IMR-90 (cell line): ENCODE data around the gene SPAG4. TPM values are rescaled to one million over a fixed set of nuclear protein-coding genes. Genes with fewer than 3 reads are reported as not detected.

Experiments used
- ATAC-seq: fragments of 200-7000 bp; cut with Tn5 transposase; 2 replicates; pipeline ENCODE4 v1.9.1; 2020; ENCODE audit warnings: low read depth, mild to moderate bottlenecking, moderate library complexity
- BruUV-seq: library from RNA; stranded (reverse); fragments of 400-500 nt; replicated peaks from 2 replicates; lab custom pipeline; 2021; lab: Mats Ljungman, UMichigan
- CTCF ChIA-PET: fragments of 300-600 bp; formaldehyde crosslinking; extraction: SDS; loops from one replicate; lab custom pipeline; 2021; ENCODE audit warnings: antibody characterized with exemption; lab: Yijun Ruan, JAX
- POLR2A ChIA-PET: fragments of 300-600 bp; sonication (Branson Sonifier 250); formaldehyde crosslinking; loops from one replicate; lab custom pipeline; 2022; ENCODE audit warnings: antibody characterized with exemption; ENCODE audit not compliant: unreplicated experiment; lab: Charles Lee
- DNase-seq: peaks from one replicate; pipeline ENCODE4 v3.0.0; 2013
- H2AFZ ChIP-seq: replicated peaks from 2 replicates; pipeline ENCODE3; 2013; ENCODE audit warnings: low read length, mild to moderate bottlenecking; ENCODE audit not compliant: poor library complexity
- H2AK5ac ChIP-seq: 2 replicates; pipeline ENCODE4 v1.6.1; 2013; ENCODE audit warnings: low read depth, low read length, inconsistent platforms
- H2AK9ac ChIP-seq: replicated peaks from 2 replicates; pipeline ENCODE3; 2013; ENCODE audit warnings: mild to moderate bottlenecking, low read depth, low read length, moderate library complexity; ENCODE audit not compliant: poor library complexity
- H2BK120ac ChIP-seq: 2 replicates; pipeline ENCODE4 v1.6.1; 2013; ENCODE audit warnings: low read depth, low read length, inconsistent platforms
- H2BK15ac ChIP-seq: 3 replicates; pipeline ENCODE4 v1.6.1; 2013; ENCODE audit warnings: low read depth, low read length, inconsistent platforms
- H2BK20ac ChIP-seq: 2 replicates; pipeline ENCODE4 v1.6.1; 2013; ENCODE audit warnings: low read depth, mild to moderate bottlenecking, inconsistent platforms, low read length, moderate library complexity
- H2BK5ac ChIP-seq: 2 replicates; pipeline ENCODE4 v1.6.1; 2013; ENCODE audit warnings: mild to moderate bottlenecking, low read depth, low read length, inconsistent platforms; ENCODE audit not compliant: poor library complexity, severe bottlenecking
- H3K14ac ChIP-seq: replicated peaks from 2 replicates; pipeline ENCODE4 v1.6.1; 2013; ENCODE audit warnings: low read depth, low read length, inconsistent platforms
- H3K18ac ChIP-seq: 2 replicates; pipeline ENCODE4 v1.6.1; 2013; ENCODE audit warnings: low read depth, low read length, control low read depth
- H3K23ac ChIP-seq: 2 replicates; pipeline ENCODE4 v1.6.1; 2013; ENCODE audit warnings: low read depth, low read length, inconsistent platforms
- H3K27ac ChIP-seq: 2 replicates; pipeline ENCODE4 v1.5.1; 2013; ENCODE audit warnings: mild to moderate bottlenecking, control low read depth, low read length; ENCODE audit not compliant: insufficient read depth
- H3K27me3 ChIP-seq: 2 replicates; pipeline ENCODE4 v1.6.1; 2013; ENCODE audit warnings: low read length; ENCODE audit not compliant: control insufficient read depth, insufficient read depth
- H3K36me3 ChIP-seq: 2 replicates; pipeline ENCODE4 v1.6.1; 2013; ENCODE audit warnings: low read length, mixed read lengths; ENCODE audit not compliant: control insufficient read depth, insufficient read depth
- H3K4ac ChIP-seq: 2 replicates; pipeline ENCODE4 v1.6.1; 2013; ENCODE audit warnings: low read depth, low read length, inconsistent platforms
- H3K4me1 ChIP-seq: 2 replicates; pipeline ENCODE4 v1.6.1; 2013; ENCODE audit warnings: low read length, mixed read lengths; ENCODE audit not compliant: control insufficient read depth, insufficient read depth
- H3K4me2 ChIP-seq: 2 replicates; pipeline ENCODE4 v1.6.1; 2013; ENCODE audit warnings: low read depth, mild to moderate bottlenecking, control low read depth, low read length, moderate library complexity
- H3K4me3 ChIP-seq: 2 replicates; pipeline ENCODE4 v1.5.1; 2013; ENCODE audit warnings: low read depth, mild to moderate bottlenecking, control low read depth, low read length, moderate library complexity; ENCODE audit not compliant: insufficient read depth
- H3K56ac ChIP-seq: 2 replicates; pipeline ENCODE4 v1.6.1; 2013; ENCODE audit warnings: low read length, inconsistent platforms; ENCODE audit not compliant: insufficient read depth; ENCODE audit errors: extremely low read depth
- H3K79me1 ChIP-seq, 2 experiments: 2 replicates each; pipeline ENCODE4 v1.6.1; 2013; ENCODE audit warnings: low read length in 2 of 2, inconsistent platforms in 1 of 2, low read depth in 1 of 2
- H3K9ac ChIP-seq: 2 replicates; pipeline ENCODE4 v1.6.1; 2013; ENCODE audit warnings: low read depth, low read length, control low read depth
- H3K9me1 ChIP-seq: 2 replicates; pipeline ENCODE4 v1.6.1; 2013; ENCODE audit warnings: low read length, inconsistent platforms; ENCODE audit not compliant: insufficient read depth
- H3K9me3 ChIP-seq: 2 replicates; pipeline ENCODE4 v1.6.1; 2013; ENCODE audit warnings: low read length; ENCODE audit not compliant: control insufficient read depth, insufficient read depth
- H4K20me1 ChIP-seq: 2 replicates; pipeline ENCODE4 v1.6.1; 2013; ENCODE audit warnings: low read length, inconsistent platforms; ENCODE audit not compliant: insufficient read depth
- H4K5ac ChIP-seq: 2 replicates; pipeline ENCODE4 v1.6.1; 2013; ENCODE audit warnings: mild to moderate bottlenecking, low read depth, low read length, control low read depth
- H4K8ac ChIP-seq, 2 experiments: 2 replicates each; pipeline ENCODE4 v1.6.1; 2013; ENCODE audit warnings: low read depth in 2 of 2, low read length in 2 of 2, control low read depth in 1 of 2, inconsistent platforms in 1 of 2
- H4K91ac ChIP-seq: 2 replicates; pipeline ENCODE4 v1.6.1; 2013; ENCODE audit warnings: low read depth, low read length, inconsistent platforms; ENCODE audit not compliant: insufficient read depth
- BHLHE40 ChIP-seq: fragments of 150-350 bp; IDR thresholded peaks from 2 replicates; pipeline ENCODE4 v1.6.1; 2016; ENCODE audit warnings: mild to moderate bottlenecking, low read depth, low read length
- CEBPB ChIP-seq: IDR thresholded peaks from 2 replicates; pipeline ENCODE4 v1.6.1; 2012; ENCODE audit warnings: low read depth, low read length, improper control_type of control experiment
- CHD1 ChIP-seq: IDR thresholded peaks from 2 replicates; pipeline ENCODE4 v1.6.1; 2012; ENCODE audit warnings: low read depth, low read length, improper control_type of control experiment
- CTCF ChIP-seq: conservative IDR thresholded peaks from 2 replicates; pipeline ENCODE4 v1.5.1; 2012; ENCODE audit warnings: mild to moderate bottlenecking, low read depth, low read length, improper control_type of control experiment
- ELK1 ChIP-seq: fragments of 150-350 bp; IDR thresholded peaks from 2 replicates; pipeline ENCODE4 v1.6.1; 2016; ENCODE audit warnings: low read depth, mild to moderate bottlenecking, low read length, moderate library complexity, borderline replicate concordance
- FOS ChIP-seq: fragments of 150-350 bp; IDR thresholded peaks from 2 replicates; pipeline ENCODE4 v1.6.1; 2016; ENCODE audit warnings: low read depth, low read length
- MAFK ChIP-seq: IDR thresholded peaks from 2 replicates; pipeline ENCODE4 v1.6.1; 2012; ENCODE audit warnings: low read depth, low read length, improper control_type of control experiment
- MAZ ChIP-seq: IDR thresholded peaks from 2 replicates; pipeline ENCODE4 v1.6.1; 2012; ENCODE audit warnings: low read depth, mild to moderate bottlenecking, low read length, improper control_type of control experiment, moderate library complexity, borderline replicate concordance
- MXI1 ChIP-seq: IDR thresholded peaks from 2 replicates; pipeline ENCODE4 v1.6.1; 2012; ENCODE audit warnings: low read depth, mild to moderate bottlenecking, low read length, moderate library complexity, borderline replicate concordance
- NFE2L2 ChIP-seq: fragments of 150-350 bp; IDR thresholded peaks from 2 replicates; pipeline ENCODE4 v1.6.1; 2016; ENCODE audit warnings: low read depth, mild to moderate bottlenecking, low read length
- POLR2A ChIP-seq: IDR thresholded peaks from 2 replicates; pipeline ENCODE4 v1.6.1; 2012; ENCODE audit warnings: mild to moderate bottlenecking, low read depth, low read length
- RAD21 ChIP-seq: IDR thresholded peaks from 2 replicates; pipeline ENCODE4 v1.6.1; 2012; ENCODE audit warnings: low read length, improper control_type of control experiment
- RCOR1 ChIP-seq: IDR thresholded peaks from 2 replicates; pipeline ENCODE4 v1.6.1; 2012; ENCODE audit warnings: mild to moderate bottlenecking, low read length, improper control_type of control experiment; ENCODE audit not compliant: insufficient replicate concordance
- RFX5 ChIP-seq: IDR thresholded peaks from 2 replicates; pipeline ENCODE4 v1.8.0; 2012; ENCODE audit warnings: low read depth, mild to moderate bottlenecking, low read length, moderate library complexity
- SMC3 ChIP-seq: fragments of 150-350 bp; IDR thresholded peaks from 2 replicates; pipeline ENCODE4 v1.6.1; 2016; ENCODE audit warnings: low read depth, mild to moderate bottlenecking, antibody characterized with exemption, low read length, moderate library complexity
- USF2 ChIP-seq: fragments of 150-350 bp; IDR thresholded peaks from 2 replicates; pipeline ENCODE4 v1.6.1; 2017; ENCODE audit warnings: mild to moderate bottlenecking, antibody characterized with exemption, low read length, low read depth
- WGBS, 2 experiments: methylation state at CpG; one replicate each; pipeline versions ENCODE4 v1.1.5 to v1.1.7; 2013; ENCODE audit warnings: missing lambda C conversion rate in 2 of 2; ENCODE audit not compliant: insufficient read length in 1 of 2; ENCODE audit errors: extremely low coverage in 2 of 2; 5-methylcytosine and 5-hydroxymethylcytosine counted together
- dilution Hi-C: fragments of 300-500 bp; cut with HindIII; formaldehyde crosslinking; loops from one replicate; pipeline ENCODE4 v1.14.3; 2018; ENCODE audit warnings: low sequenced_read_pairs; ENCODE audit not compliant: unreplicated experiment
- in situ Hi-C: fragments of 300-500 bp; cut with MboI; formaldehyde crosslinking; loops from 3 replicates; pipeline ENCODE4 v1.14.3; 2019; ENCODE audit warnings: low sequenced_read_pairs, inconsistent platforms, mixed read lengths
- intact Hi-C: fragments of 100-400 bp; cut with micrococcal nuclease; formaldehyde crosslinking; loops from 2 replicates; pipeline ENCODE4 v1.10.0; 2022
- polyA plus RNA-seq, 3 experiments: library from polyadenylated mRNA; depleted of rRNA; stranded (reverse); fragments of >200 nt; gene quantifications; 2 replicates each; pipeline ENCODE4 v1.2.3, GENCODE V29; 2012; ENCODE audit warnings: low replicate concordance in 1 of 3
- total RNA-seq: library from RNA; depleted of rRNA; stranded (reverse); fragments of >200 nt; gene quantifications from 2 replicates; pipeline ENCODE4 v1.2.3, GENCODE V29; 2012

The SPAG4 gene
- total and polyA plus RNA-seq, 2 of the 4 experiments (the other 2 are of a cell fraction) = 1.8 to 5.5 TPM

GRCh38 chr20:35641743-35642142 is 26.1 kb downstream of the SPAG4 start:
- no peak for TF ChIP-seq SMC3
- TF ChIP-seq BHLHE40 = no peak
- TF ChIP-seq CHD1 = no peak
- TF ChIP-seq USF2 = no peak
- TF ChIP-seq CEBPB = no peak
- TF ChIP-seq MAFK = no peak
- TF ChIP-seq RFX5 = no peak
- no peak for TF ChIP-seq CTCF
- no peak for TF ChIP-seq FOS
- TF ChIP-seq RAD21 = no peak
- no peak for TF ChIP-seq POLR2A
- no peak for TF ChIP-seq NFE2L2
- no peak for TF ChIP-seq MXI1
- TF ChIP-seq RCOR1 = no peak
- no peak for TF ChIP-seq ELK1
- no peak for TF ChIP-seq MAZ

More at GRCh38 chr20:35641743-35642142, 26.1 kb downstream of the SPAG4 start:
- intact Hi-C loops = no loop called here
- peaks cover 36% of the 10 kb centered on the region for H3K9me1 ChIP-seq
- H3K4me3 ChIP-seq = no peak overlapping the region
- no peak overlapping the region for H4K5ac ChIP-seq
- H2BK120ac ChIP-seq = no peak overlapping the region
- no peaks in the 10 kb centered on the region for H3K27me3 ChIP-seq
- H3K9ac ChIP-seq = no peak overlapping the region
- peaks cover 55 to 96% of the 10 kb centered on the region in 2 experiments for H3K79me1 ChIP-seq
- no peak overlapping the region for H3K18ac ChIP-seq
- H3K56ac ChIP-seq = no peak overlapping the region
- no peak overlapping the region for H4K91ac ChIP-seq
- no peak overlapping the region for H2BK15ac ChIP-seq
- H3K14ac ChIP-seq = no peak overlapping the region
- H4K8ac ChIP-seq = no peak overlapping the region
- H3K27ac ChIP-seq = no peak overlapping the region
- peaks cover 4% of the 10 kb centered on the region for H3K4me1 ChIP-seq
- no peak overlapping the region for H2BK20ac ChIP-seq
- H3K23ac ChIP-seq = no peak overlapping the region
- dilution Hi-C loops = no loop called here
- in situ Hi-C loops = no loop called here
- no peak for ATAC-seq
- BruUV-seq = no TSS peak
- peaks cover 89% of the 10 kb centered on the region for H4K20me1 ChIP-seq
- H3K4me2 ChIP-seq = no peak overlapping the region
- no peak overlapping the region for H2AK9ac ChIP-seq
- H3K36me3 ChIP-seq = no peaks in the 10 kb centered on the region
- H2AFZ ChIP-seq = no peak overlapping the region
- no peak overlapping the region for H2AK5ac ChIP-seq
- CTCF ChIA-PET = no interaction called here
- WGBS, 2 experiments = 97% methylated on average over 4 of the region's 4 CpGs; no CpG with 5 or more reads in 1 of the 2 experiments
- POLR2A ChIA-PET = no interaction called here
- no peak for DNase-seq
- H2BK5ac ChIP-seq = no peak overlapping the region
- H3K4ac ChIP-seq = no peak overlapping the region
- no peaks in the 10 kb centered on the region for H3K9me3 ChIP-seq
